IMR-90 (cell line): ENCODE measurements around the gene MYCBP. TPM values are rescaled to one million over a fixed set of nuclear protein-coding genes. Genes with fewer than 3 reads are reported as not detected.

Experiments
- ATAC-seq: fragments of 200-7000 bp; cut with Tn5 transposase; 2 replicates; pipeline ENCODE4 v1.9.1; 2020; ENCODE audit warnings: low read depth, mild to moderate bottlenecking, moderate library complexity
- BruUV-seq: library from RNA; stranded (reverse); fragments of 400-500 nt; replicated peaks from 2 replicates; lab custom pipeline; 2021; lab: Mats Ljungman, UMichigan
- CTCF ChIA-PET: fragments of 300-600 bp; formaldehyde crosslinking; extraction: SDS; loops from one replicate; lab custom pipeline; 2021; ENCODE audit warnings: antibody characterized with exemption; lab: Yijun Ruan, JAX
- POLR2A ChIA-PET: fragments of 300-600 bp; sonication (Branson Sonifier 250); formaldehyde crosslinking; loops from one replicate; lab custom pipeline; 2022; ENCODE audit warnings: antibody characterized with exemption; ENCODE audit not compliant: unreplicated experiment; lab: Charles Lee
- DNase-seq: peaks from one replicate; pipeline ENCODE4 v3.0.0; 2013
- H2AFZ ChIP-seq: replicated peaks from 2 replicates; pipeline ENCODE3; 2013; ENCODE audit warnings: low read length, mild to moderate bottlenecking; ENCODE audit not compliant: poor library complexity
- H2AK5ac ChIP-seq: 2 replicates; pipeline ENCODE4 v1.6.1; 2013; ENCODE audit warnings: low read depth, low read length, inconsistent platforms
- H2AK9ac ChIP-seq: replicated peaks from 2 replicates; pipeline ENCODE3; 2013; ENCODE audit warnings: mild to moderate bottlenecking, low read depth, low read length, moderate library complexity; ENCODE audit not compliant: poor library complexity
- H2BK120ac ChIP-seq: 2 replicates; pipeline ENCODE4 v1.6.1; 2013; ENCODE audit warnings: low read depth, low read length, inconsistent platforms
- H2BK15ac ChIP-seq: 3 replicates; pipeline ENCODE4 v1.6.1; 2013; ENCODE audit warnings: low read depth, low read length, inconsistent platforms
- H2BK20ac ChIP-seq: 2 replicates; pipeline ENCODE4 v1.6.1; 2013; ENCODE audit warnings: low read depth, mild to moderate bottlenecking, inconsistent platforms, low read length, moderate library complexity
- H2BK5ac ChIP-seq: 2 replicates; pipeline ENCODE4 v1.6.1; 2013; ENCODE audit warnings: mild to moderate bottlenecking, low read depth, low read length, inconsistent platforms; ENCODE audit not compliant: poor library complexity, severe bottlenecking
- H3K14ac ChIP-seq: replicated peaks from 2 replicates; pipeline ENCODE4 v1.6.1; 2013; ENCODE audit warnings: low read depth, low read length, inconsistent platforms
- H3K18ac ChIP-seq: 2 replicates; pipeline ENCODE4 v1.6.1; 2013; ENCODE audit warnings: low read depth, low read length, control low read depth
- H3K23ac ChIP-seq: 2 replicates; pipeline ENCODE4 v1.6.1; 2013; ENCODE audit warnings: low read depth, low read length, inconsistent platforms
- H3K27ac ChIP-seq: 2 replicates; pipeline ENCODE4 v1.5.1; 2013; ENCODE audit warnings: mild to moderate bottlenecking, control low read depth, low read length; ENCODE audit not compliant: insufficient read depth
- H3K27me3 ChIP-seq: 2 replicates; pipeline ENCODE4 v1.6.1; 2013; ENCODE audit warnings: low read length; ENCODE audit not compliant: control insufficient read depth, insufficient read depth
- H3K36me3 ChIP-seq: 2 replicates; pipeline ENCODE4 v1.6.1; 2013; ENCODE audit warnings: low read length, mixed read lengths; ENCODE audit not compliant: control insufficient read depth, insufficient read depth
- H3K4ac ChIP-seq: 2 replicates; pipeline ENCODE4 v1.6.1; 2013; ENCODE audit warnings: low read depth, low read length, inconsistent platforms
- H3K4me1 ChIP-seq: 2 replicates; pipeline ENCODE4 v1.6.1; 2013; ENCODE audit warnings: low read length, mixed read lengths; ENCODE audit not compliant: control insufficient read depth, insufficient read depth
- H3K4me2 ChIP-seq: 2 replicates; pipeline ENCODE4 v1.6.1; 2013; ENCODE audit warnings: low read depth, mild to moderate bottlenecking, control low read depth, low read length, moderate library complexity
- H3K4me3 ChIP-seq: 2 replicates; pipeline ENCODE4 v1.5.1; 2013; ENCODE audit warnings: low read depth, mild to moderate bottlenecking, control low read depth, low read length, moderate library complexity; ENCODE audit not compliant: insufficient read depth
- H3K56ac ChIP-seq: 2 replicates; pipeline ENCODE4 v1.6.1; 2013; ENCODE audit warnings: low read length, inconsistent platforms; ENCODE audit not compliant: insufficient read depth; ENCODE audit errors: extremely low read depth
- H3K79me1 ChIP-seq, 2 experiments: 2 replicates each; pipeline ENCODE4 v1.6.1; 2013; ENCODE audit warnings: low read length in 2 of 2, inconsistent platforms in 1 of 2, low read depth in 1 of 2
- H3K9ac ChIP-seq: 2 replicates; pipeline ENCODE4 v1.6.1; 2013; ENCODE audit warnings: low read depth, low read length, control low read depth
- H3K9me1 ChIP-seq: 2 replicates; pipeline ENCODE4 v1.6.1; 2013; ENCODE audit warnings: low read length, inconsistent platforms; ENCODE audit not compliant: insufficient read depth
- H3K9me3 ChIP-seq: 2 replicates; pipeline ENCODE4 v1.6.1; 2013; ENCODE audit warnings: low read length; ENCODE audit not compliant: control insufficient read depth, insufficient read depth
- H4K20me1 ChIP-seq: 2 replicates; pipeline ENCODE4 v1.6.1; 2013; ENCODE audit warnings: low read length, inconsistent platforms; ENCODE audit not compliant: insufficient read depth
- H4K5ac ChIP-seq: 2 replicates; pipeline ENCODE4 v1.6.1; 2013; ENCODE audit warnings: mild to moderate bottlenecking, low read depth, low read length, control low read depth
- H4K8ac ChIP-seq, 2 experiments: 2 replicates each; pipeline ENCODE4 v1.6.1; 2013; ENCODE audit warnings: low read depth in 2 of 2, low read length in 2 of 2, control low read depth in 1 of 2, inconsistent platforms in 1 of 2
- H4K91ac ChIP-seq: 2 replicates; pipeline ENCODE4 v1.6.1; 2013; ENCODE audit warnings: low read depth, low read length, inconsistent platforms; ENCODE audit not compliant: insufficient read depth
- BHLHE40 ChIP-seq: fragments of 150-350 bp; IDR thresholded peaks from 2 replicates; pipeline ENCODE4 v1.6.1; 2016; ENCODE audit warnings: mild to moderate bottlenecking, low read depth, low read length
- CEBPB ChIP-seq: IDR thresholded peaks from 2 replicates; pipeline ENCODE4 v1.6.1; 2012; ENCODE audit warnings: low read depth, low read length, improper control_type of control experiment
- CHD1 ChIP-seq: IDR thresholded peaks from 2 replicates; pipeline ENCODE4 v1.6.1; 2012; ENCODE audit warnings: low read depth, low read length, improper control_type of control experiment
- ELK1 ChIP-seq: fragments of 150-350 bp; IDR thresholded peaks from 2 replicates; pipeline ENCODE4 v1.6.1; 2016; ENCODE audit warnings: low read depth, mild to moderate bottlenecking, low read length, moderate library complexity, borderline replicate concordance
- FOS ChIP-seq: fragments of 150-350 bp; IDR thresholded peaks from 2 replicates; pipeline ENCODE4 v1.6.1; 2016; ENCODE audit warnings: low read depth, low read length
- MAFK ChIP-seq: IDR thresholded peaks from 2 replicates; pipeline ENCODE4 v1.6.1; 2012; ENCODE audit warnings: low read depth, low read length, improper control_type of control experiment
- MAZ ChIP-seq: IDR thresholded peaks from 2 replicates; pipeline ENCODE4 v1.6.1; 2012; ENCODE audit warnings: low read depth, mild to moderate bottlenecking, low read length, improper control_type of control experiment, moderate library complexity, borderline replicate concordance
- MXI1 ChIP-seq: IDR thresholded peaks from 2 replicates; pipeline ENCODE4 v1.6.1; 2012; ENCODE audit warnings: low read depth, mild to moderate bottlenecking, low read length, moderate library complexity, borderline replicate concordance
- NFE2L2 ChIP-seq: fragments of 150-350 bp; IDR thresholded peaks from 2 replicates; pipeline ENCODE4 v1.6.1; 2016; ENCODE audit warnings: low read depth, mild to moderate bottlenecking, low read length
- POLR2A ChIP-seq: IDR thresholded peaks from 2 replicates; pipeline ENCODE4 v1.6.1; 2012; ENCODE audit warnings: mild to moderate bottlenecking, low read depth, low read length
- RCOR1 ChIP-seq: IDR thresholded peaks from 2 replicates; pipeline ENCODE4 v1.6.1; 2012; ENCODE audit warnings: mild to moderate bottlenecking, low read length, improper control_type of control experiment; ENCODE audit not compliant: insufficient replicate concordance
- RFX5 ChIP-seq: IDR thresholded peaks from 2 replicates; pipeline ENCODE4 v1.8.0; 2012; ENCODE audit warnings: low read depth, mild to moderate bottlenecking, low read length, moderate library complexity
- USF2 ChIP-seq: fragments of 150-350 bp; IDR thresholded peaks from 2 replicates; pipeline ENCODE4 v1.6.1; 2017; ENCODE audit warnings: mild to moderate bottlenecking, antibody characterized with exemption, low read length, low read depth
- WGBS, 2 experiments: methylation state at CpG; one replicate each; pipeline versions ENCODE4 v1.1.5 to v1.1.7; 2013; ENCODE audit warnings: missing lambda C conversion rate in 2 of 2; ENCODE audit not compliant: insufficient read length in 1 of 2; ENCODE audit errors: extremely low coverage in 2 of 2; 5-methylcytosine and 5-hydroxymethylcytosine counted together
- dilution Hi-C: fragments of 300-500 bp; cut with HindIII; formaldehyde crosslinking; loops from one replicate; pipeline ENCODE4 v1.14.3; 2018; ENCODE audit warnings: low sequenced_read_pairs; ENCODE audit not compliant: unreplicated experiment
- in situ Hi-C: fragments of 300-500 bp; cut with MboI; formaldehyde crosslinking; loops from 3 replicates; pipeline ENCODE4 v1.14.3; 2019; ENCODE audit warnings: low sequenced_read_pairs, inconsistent platforms, mixed read lengths
- intact Hi-C: fragments of 100-400 bp; cut with micrococcal nuclease; formaldehyde crosslinking; loops from 2 replicates; pipeline ENCODE4 v1.10.0; 2022
- polyA plus RNA-seq, 3 experiments: library from polyadenylated mRNA; depleted of rRNA; stranded (reverse); fragments of >200 nt; gene quantifications; 2 replicates each; pipeline ENCODE4 v1.2.3, GENCODE V29; 2012; ENCODE audit warnings: low replicate concordance in 1 of 3
- total RNA-seq: library from RNA; depleted of rRNA; stranded (reverse); fragments of >200 nt; gene quantifications from 2 replicates; pipeline ENCODE4 v1.2.3, GENCODE V29; 2012

Gene MYCBP
- total and polyA plus RNA-seq, 2 of the 4 experiments (the other 2 are of a cell fraction), result 9.9 to 11.9 TPM

- TF ChIP-seq USF2 (no peak), MXI1 (no peak)
Observed at GRCh38 chr1:38852780-38853179, 20.4 kb downstream of the MYCBP start (continued).

- Histone ChIP-seq H2AK5ac (no peak overlapping the region), H3K4me1 (no peaks in the 10 kb centered on the region), H3K79me1 (peaks cover under 1 to 12% of the 10 kb centered on the region in 2 experiments; a peak in 2 of 4 replicates), H4K8ac (no peak overlapping the region), H2BK15ac (no peak overlapping the region), H4K5ac (no peak overlapping the region), H2AK9ac (no peak overlapping the region), H3K14ac (no peak overlapping the region), H2AFZ (no peak overlapping the region), H3K4ac (no peak overlapping the region), H2BK120ac (no peak overlapping the region), H2BK5ac (no peak overlapping the region), H3K9me1 (no peaks in the 10 kb centered on the region), H3K4me2 (no peak overlapping the region), H2BK20ac (no peak overlapping the region), H3K36me3 (peaks cover 32% of the 10 kb centered on the region), H3K9me3 (no peaks in the 10 kb centered on the region), H3K4me3 (no peak overlapping the region), H3K27me3 (no peaks in the 10 kb centered on the region), H4K20me1 (no peaks in the 10 kb centered on the region; the same call in 1 of the 2 replicates), H4K91ac (no peak overlapping the region), H3K18ac (no peak overlapping the region), H3K9ac (no peak overlapping the region), H3K23ac (no peak overlapping the region), H3K56ac (no peak overlapping the region), H3K27ac (no peak overlapping the region)
- no CpG with 5 or more reads among the region's 1 CpG for WGBS, 2 experiments
- ChIA-PET POLR2A (no interaction called here), CTCF (no interaction called here)
- intact Hi-C loops, result no loop called here
- dilution Hi-C loops, result no loop called here
- DNase-seq (no peak), ATAC-seq (no peak)
- TF ChIP-seq FOS, result no peak
- no peak for TF ChIP-seq CEBPB
- TF ChIP-seq RCOR1, result no peak
- no peak for TF ChIP-seq RFX5
- TF ChIP-seq NFE2L2, result no peak
- TF ChIP-seq MAZ, result no peak
- TF ChIP-seq BHLHE40, result no peak
- no peak for TF ChIP-seq CHD1
- no peak for TF ChIP-seq ELK1
- no peak for TF ChIP-seq POLR2A
- no peak for TF ChIP-seq USF2
- TF ChIP-seq MAFK, result no peak
- no TSS peak for BruUV-seq
- in situ Hi-C loops, result no loop called here
Observed at GRCh38 chr1:38848071-38848470, 25.1 kb downstream of the MYCBP start.
